ENCODE measurements around the gene RARB.

DNA sequence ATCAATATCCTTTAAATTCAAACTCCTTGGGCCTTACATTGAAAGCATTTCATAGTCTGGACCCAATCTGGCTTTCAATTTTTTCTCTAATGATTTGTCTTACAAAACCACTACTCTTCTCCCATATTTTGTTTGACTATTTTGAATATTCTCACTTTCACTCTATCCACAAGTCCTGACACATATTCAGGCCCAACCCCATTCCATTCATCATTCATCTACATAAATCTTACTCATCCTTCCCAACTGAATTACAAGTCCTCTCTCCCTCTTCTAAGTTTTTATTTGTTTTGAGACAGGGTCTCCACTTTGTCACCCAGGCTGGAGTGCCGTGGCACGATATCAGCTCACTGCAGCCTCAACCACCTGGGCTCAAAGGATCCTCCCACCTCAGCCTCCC lies 193.0 kb downstream of the RARB start:
- TF ChIP-seq TCF7L2 (IDR thresholded peaks at IDR 0.05; ENCODE audit: borderline replicate concordance, low read depth, low read length) (no peak), OSR2 (tag by site-specific recombination; IDR thresholded peaks at IDR 0.05) (no peak), ZNF510 (tag by site-specific recombination; IDR thresholded peaks at IDR 0.05; ENCODE audit: insufficient replicate concordance) (no peak), ZNF302 (tag by site-specific recombination; IDR thresholded peaks at IDR 0.05; ENCODE audit: low read depth) (no peak), ZFP37 (tag by site-specific recombination; IDR thresholded peaks at IDR 0.05) (no peak)
- TF ChIP-seq, protein P1, sequence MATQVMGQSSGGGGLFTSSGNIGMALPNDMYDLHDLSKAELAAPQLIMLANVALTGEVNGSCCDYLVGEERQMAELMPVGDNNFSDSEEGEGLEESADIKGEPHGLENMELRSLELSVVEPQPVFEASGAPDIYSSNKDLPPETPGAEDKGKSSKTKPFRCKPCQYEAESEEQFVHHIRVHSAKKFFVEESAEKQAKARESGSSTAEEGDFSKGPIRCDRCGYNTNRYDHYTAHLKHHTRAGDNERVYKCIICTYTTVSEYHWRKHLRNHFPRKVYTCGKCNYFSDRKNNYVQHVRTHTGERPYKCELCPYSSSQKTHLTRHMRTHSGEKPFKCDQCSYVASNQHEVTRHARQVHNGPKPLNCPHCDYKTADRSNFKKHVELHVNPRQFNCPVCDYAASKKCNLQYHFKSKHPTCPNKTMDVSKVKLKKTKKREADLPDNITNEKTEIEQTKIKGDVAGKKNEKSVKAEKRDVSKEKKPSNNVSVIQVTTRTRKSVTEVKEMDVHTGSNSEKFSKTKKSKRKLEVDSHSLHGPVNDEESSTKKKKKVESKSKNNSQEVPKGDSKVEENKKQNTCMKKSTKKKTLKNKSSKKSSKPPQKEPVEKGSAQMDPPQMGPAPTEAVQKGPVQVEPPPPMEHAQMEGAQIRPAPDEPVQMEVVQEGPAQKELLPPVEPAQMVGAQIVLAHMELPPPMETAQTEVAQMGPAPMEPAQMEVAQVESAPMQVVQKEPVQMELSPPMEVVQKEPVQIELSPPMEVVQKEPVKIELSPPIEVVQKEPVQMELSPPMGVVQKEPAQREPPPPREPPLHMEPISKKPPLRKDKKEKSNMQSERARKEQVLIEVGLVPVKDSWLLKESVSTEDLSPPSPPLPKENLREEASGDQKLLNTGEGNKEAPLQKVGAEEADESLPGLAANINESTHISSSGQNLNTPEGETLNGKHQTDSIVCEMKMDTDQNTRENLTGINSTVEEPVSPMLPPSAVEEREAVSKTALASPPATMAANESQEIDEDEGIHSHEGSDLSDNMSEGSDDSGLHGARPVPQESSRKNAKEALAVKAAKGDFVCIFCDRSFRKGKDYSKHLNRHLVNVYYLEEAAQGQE (tag by site-specific recombination; IDR thresholded peaks at IDR 0.05), result no peak
- TF ChIP-seq, protein P2, sequence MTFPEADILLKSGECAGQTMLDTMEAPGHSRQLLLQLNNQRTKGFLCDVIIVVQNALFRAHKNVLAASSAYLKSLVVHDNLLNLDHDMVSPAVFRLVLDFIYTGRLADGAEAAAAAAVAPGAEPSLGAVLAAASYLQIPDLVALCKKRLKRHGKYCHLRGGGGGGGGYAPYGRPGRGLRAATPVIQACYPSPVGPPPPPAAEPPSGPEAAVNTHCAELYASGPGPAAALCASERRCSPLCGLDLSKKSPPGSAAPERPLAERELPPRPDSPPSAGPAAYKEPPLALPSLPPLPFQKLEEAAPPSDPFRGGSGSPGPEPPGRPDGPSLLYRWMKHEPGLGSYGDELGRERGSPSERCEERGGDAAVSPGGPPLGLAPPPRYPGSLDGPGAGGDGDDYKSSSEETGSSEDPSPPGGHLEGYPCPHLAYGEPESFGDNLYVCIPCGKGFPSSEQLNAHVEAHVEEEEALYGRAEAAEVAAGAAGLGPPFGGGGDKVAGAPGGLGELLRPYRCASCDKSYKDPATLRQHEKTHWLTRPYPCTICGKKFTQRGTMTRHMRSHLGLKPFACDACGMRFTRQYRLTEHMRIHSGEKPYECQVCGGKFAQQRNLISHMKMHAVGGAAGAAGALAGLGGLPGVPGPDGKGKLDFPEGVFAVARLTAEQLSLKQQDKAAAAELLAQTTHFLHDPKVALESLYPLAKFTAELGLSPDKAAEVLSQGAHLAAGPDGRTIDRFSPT (tag by site-specific recombination; IDR thresholded peaks at IDR 0.05), result no peak
- TF ChIP-seq, protein P3, sequence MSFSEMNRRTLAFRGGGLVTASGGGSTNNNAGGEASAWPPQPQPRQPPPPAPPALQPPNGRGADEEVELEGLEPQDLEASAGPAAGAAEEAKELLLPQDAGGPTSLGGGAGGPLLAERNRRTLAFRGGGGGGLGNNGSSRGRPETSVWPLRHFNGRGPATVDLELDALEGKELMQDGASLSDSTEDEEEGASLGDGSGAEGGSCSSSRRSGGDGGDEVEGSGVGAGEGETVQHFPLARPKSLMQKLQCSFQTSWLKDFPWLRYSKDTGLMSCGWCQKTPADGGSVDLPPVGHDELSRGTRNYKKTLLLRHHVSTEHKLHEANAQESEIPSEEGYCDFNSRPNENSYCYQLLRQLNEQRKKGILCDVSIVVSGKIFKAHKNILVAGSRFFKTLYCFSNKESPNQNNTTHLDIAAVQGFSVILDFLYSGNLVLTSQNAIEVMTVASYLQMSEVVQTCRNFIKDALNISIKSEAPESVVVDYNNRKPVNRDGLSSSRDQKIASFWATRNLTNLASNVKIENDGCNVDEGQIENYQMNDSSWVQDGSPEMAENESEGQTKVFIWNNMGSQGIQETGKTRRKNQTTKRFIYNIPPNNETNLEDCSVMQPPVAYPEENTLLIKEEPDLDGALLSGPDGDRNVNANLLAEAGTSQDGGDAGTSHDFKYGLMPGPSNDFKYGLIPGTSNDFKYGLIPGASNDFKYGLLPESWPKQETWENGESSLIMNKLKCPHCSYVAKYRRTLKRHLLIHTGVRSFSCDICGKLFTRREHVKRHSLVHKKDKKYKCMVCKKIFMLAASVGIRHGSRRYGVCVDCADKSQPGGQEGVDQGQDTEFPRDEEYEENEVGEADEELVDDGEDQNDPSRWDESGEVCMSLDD (tag by site-specific recombination; IDR thresholded peaks at IDR 0.05), result no peak
